Activated T-cell treated with anti-CD3 and anti-CD28 coated beads, Interleukin-2, amount 50 U/mL, for 72 hours (primary cell): Measurements from ENCODE around the gene PRICKLE3. TPM values are rescaled to one million over a fixed set of nuclear protein-coding genes. Genes with fewer than 3 reads are reported as not detected.
"Not testable (repeated sequence)": the region's sequence is repeated elsewhere in the genome, so short reads cannot be mapped to it uniquely, and the experiment has no call there.

Experiments used
- ATAC-seq, 2 donors: fragments of 150-1000 bp; cut with Tn5 transposase; replicated peaks in 1 of 2; 2 replicates each; pipeline ENCODE4 v1.10.0; 2021; ENCODE audit warnings: moderate library complexity in 2 of 2, mild to moderate bottlenecking in 1 of 2
- DNase-seq, 2 donors: peaks; one replicate each; pipeline ENCODE4 v3.0.0; 2021 to 2022; ENCODE audit warnings: mixed read lengths in 1 of 2
- H3K27ac Mint-ChIP-seq: one replicate; pipeline ENCODE4 v1.8.0; 2022; ENCODE audit warnings: mild to moderate bottlenecking, moderate library complexity, mixed read lengths
- H3K27me3 Mint-ChIP-seq: one replicate; pipeline ENCODE4 v1.8.0; 2022; ENCODE audit warnings: low read depth, mixed read lengths
- H3K36me3 Mint-ChIP-seq, 2 donors: one replicate each; pipeline ENCODE4 v1.8.0; 2022; ENCODE audit warnings: mixed read lengths in 2 of 2, mild to moderate bottlenecking in 1 of 2; ENCODE audit not compliant: insufficient read depth in 2 of 2
- H3K4me1 Mint-ChIP-seq: one replicate; pipeline ENCODE4 v1.8.0; 2022; ENCODE audit warnings: low read depth, mixed read lengths
- H3K4me3 Mint-ChIP-seq, 2 donors: one replicate each; pipeline ENCODE4 v1.8.0; 2022; ENCODE audit warnings: mild to moderate bottlenecking in 2 of 2, mixed read lengths in 2 of 2, moderate library complexity in 2 of 2
- H3K9me3 Mint-ChIP-seq, 2 donors: one replicate each; pipeline ENCODE4 v1.8.0; 2022; ENCODE audit warnings: mixed read lengths in 2 of 2
- total RNA-seq, 2 donors: library from RNA; stranded (reverse); gene quantifications; one replicate each; pipeline ENCODE4 v1.2.3, GENCODE V29; 2022

The PRICKLE3 gene
- total RNA-seq, 2 donors from 2014 or later, result 17.4 to 17.6 TPM

DNA sequence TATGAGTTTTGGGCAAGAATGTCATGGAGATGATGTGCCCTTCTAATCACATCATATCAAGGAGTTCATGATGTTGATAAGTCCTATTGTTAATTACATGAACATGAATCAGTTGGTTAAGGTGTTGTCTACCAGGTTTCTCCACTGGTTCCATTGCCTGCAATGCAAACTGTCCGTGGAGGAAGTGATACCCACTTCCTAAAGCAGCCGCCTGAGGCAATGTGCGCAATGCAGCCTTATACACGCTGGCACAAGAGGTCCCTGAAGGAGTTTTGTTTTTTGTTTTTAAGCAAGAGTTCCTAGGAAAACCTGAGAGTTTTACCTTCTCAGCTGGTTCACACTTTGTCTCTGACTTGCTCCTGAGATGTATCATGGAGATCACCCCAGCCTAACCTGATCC lies 56.7 kb downstream of the PRICKLE3 start:
- Mint-ChIP-seq H3K36me3 (no peaks in the 10 kb centered on the region), H3K9me3 (no peaks in the 10 kb centered on the region), H3K27ac (no peak overlapping the region), H3K27me3 (peaks cover 5% of the 10 kb centered on the region), H3K4me1 (no peaks in the 10 kb centered on the region), H3K4me3 (no peak overlapping the region)
- no peak for DNase-seq
- ATAC-seq, result no peak

DNA sequence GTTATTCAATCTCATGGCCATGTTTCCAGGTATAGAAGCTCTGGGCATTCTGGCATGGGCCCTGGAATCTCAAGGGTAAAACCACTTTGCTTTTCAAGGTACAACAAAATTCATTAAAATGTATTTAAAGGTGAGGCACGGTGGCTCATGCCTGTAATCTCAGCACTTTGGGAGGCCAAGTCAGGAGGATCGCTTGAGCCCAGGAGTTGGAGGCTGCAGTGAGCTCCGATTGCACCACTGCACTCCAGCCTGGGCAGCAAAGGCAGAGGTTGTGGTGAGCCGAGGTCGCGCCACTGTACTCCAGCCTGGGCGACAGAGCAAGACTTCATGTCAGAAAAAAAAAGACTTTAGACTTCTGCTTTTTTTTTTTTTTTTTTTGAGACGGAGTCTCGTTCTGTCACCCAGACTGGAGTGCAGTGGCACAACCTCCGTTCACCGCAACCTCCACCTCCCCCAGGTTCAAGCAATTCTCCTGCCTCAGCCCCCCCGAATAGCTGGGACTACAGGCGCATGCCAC lies 58.4 kb downstream of the PRICKLE3 start:
- not testable (repeated sequence) for H3K4me3 Mint-ChIP-seq, ATAC-seq, DNase-seq, H3K9me3 Mint-ChIP-seq, H3K36me3 Mint-ChIP-seq, H3K27ac Mint-ChIP-seq, H3K27me3 Mint-ChIP-seq
- peaks cover 13% of the 10 kb centered on the region for H3K4me1 Mint-ChIP-seq

Other genes with a start within 250 kb of the PRICKLE3 start
- 100 to 1,000 TPM; 123 to 137 TPM for gene OTUD5, start 228.8 kb downstream of the PRICKLE3 start, total RNA-seq
- 1 to 10 TPM; 7.6 to 8.3 TPM for gene KCND1, start 214.5 kb downstream of the PRICKLE3 start, total RNA-seq
- gene GRIPAP1, start 184.1 kb downstream of the PRICKLE3 start, total RNA-seq, result 100 to 1,000 TPM; 108 to 114 TPM
- 10 to 100 TPM; 38.8 to 44.8 TPM for gene TFE3, start 143.0 kb downstream of the PRICKLE3 start, total RNA-seq
- gene CCDC120, start 127.4 kb downstream of the PRICKLE3 start, total RNA-seq, result 1 to 10 TPM; 8.7 to 9.0 TPM
- 10 to 100 TPM; 19.1 to 20.9 TPM for gene PRAF2, start 112.4 kb downstream of the PRICKLE3 start, total RNA-seq
- gene WDR45, start 106.5 kb downstream of the PRICKLE3 start, total RNA-seq, result 10 to 100 TPM; 43.4 to 49.0 TPM
- 10 to 100 TPM; 14.7 to 17.8 TPM for gene GPKOW, start 62.6 kb downstream of the PRICKLE3 start, total RNA-seq
- gene MAGIX, start 23.6 kb downstream of the PRICKLE3 start, total RNA-seq, result under 1 TPM; 0.84 to 0.93 TPM
- gene PLP2, start 14.5 kb downstream of the PRICKLE3 start, total RNA-seq, result 100 to 1,000 TPM; 232 to 266 TPM
- 10 to 100 TPM in 1 of 2 donors, 1 to 10 TPM in 1; 8.7 to 15.9 TPM for gene SYP, start 13.8 kb upstream of the PRICKLE3 start, total RNA-seq
- gene CACNA1F, start 47.0 kb upstream of the PRICKLE3 start, total RNA-seq, result 1 to 10 TPM; 3.4 to 4.1 TPM
- gene CCDC22, start 49.1 kb upstream of the PRICKLE3 start, total RNA-seq, result 10 to 100 TPM; 24.5 to 27.2 TPM
- gene FOXP3, start 78.3 kb upstream of the PRICKLE3 start, total RNA-seq, result 10 to 100 TPM; 16.7 to 22.8 TPM
- 10 to 100 TPM in 1 of 2 donors, 1 to 10 TPM in 1; 9.8 to 16.1 TPM for gene PPP1R3F, start 83.4 kb upstream of the PRICKLE3 start, total RNA-seq
- gene GAGE10, start 117.3 kb upstream of the PRICKLE3 start, total RNA-seq, result not detected
- gene GAGE12J, start 135.7 kb upstream of the PRICKLE3 start, total RNA-seq, result not detected
- gene GAGE13, start 145.2 kb upstream of the PRICKLE3 start, total RNA-seq, result not detected